Astrocyte (in vitro differentiated cells and primary cell): ENCODE data around the gene MRPL14. TPM values are rescaled to one million over a fixed set of nuclear protein-coding genes. Genes with fewer than 3 reads are reported as not detected.

Experiments used
- DNase-seq: peaks from one replicate; pipeline ENCODE4 v3.0.0-alpha.2; 2010; ENCODE audit warnings: low read depth
- FAIRE-seq: peaks from 2 replicates; lab custom pipeline; 2011; peaks lifted over from hg19 to GRCh38; lab: Jason Lieb, UNC
- H2AFZ ChIP-seq: 2 replicates; pipeline ENCODE4 v1.6.0; 2012; ENCODE audit warnings: low read depth, low read length, inconsistent platforms
- H3K27ac ChIP-seq: 2 replicates; pipeline ENCODE4 v1.5.1; 2011; ENCODE audit warnings: low read depth, low read length, inconsistent platforms
- H3K27me3 ChIP-seq: 2 replicates; pipeline ENCODE4 v1.6.0; 2011; ENCODE audit warnings: low read length, inconsistent platforms; ENCODE audit not compliant: insufficient read depth
- H3K36me3 ChIP-seq: 2 replicates; pipeline ENCODE4 v1.5.1; 2011; ENCODE audit warnings: low read length, inconsistent platforms; ENCODE audit not compliant: insufficient read depth
- H3K4me1 ChIP-seq: 2 replicates; pipeline ENCODE4 v1.5.1; 2011; ENCODE audit warnings: low read length, inconsistent platforms; ENCODE audit not compliant: insufficient read depth
- H3K4me2 ChIP-seq: 2 replicates; pipeline ENCODE4 v1.6.0; 2012; ENCODE audit warnings: low read length, inconsistent platforms
- H3K4me3 ChIP-seq: 2 replicates; pipeline ENCODE4 v1.5.1; 2011; ENCODE audit warnings: low read depth, mild to moderate bottlenecking, low read length, inconsistent platforms; ENCODE audit not compliant: insufficient read depth
- H3K79me2 ChIP-seq: 2 replicates; pipeline ENCODE4 v1.6.0; 2012; ENCODE audit warnings: mild to moderate bottlenecking, low read length, inconsistent platforms; ENCODE audit not compliant: insufficient read depth
- H3K9ac ChIP-seq: 2 replicates; pipeline ENCODE4 v1.6.0; 2012; ENCODE audit warnings: mild to moderate bottlenecking, low read length, inconsistent platforms
- H3K9me3 ChIP-seq: 2 replicates; pipeline ENCODE4 v1.5.1; 2012; ENCODE audit warnings: low read depth, mild to moderate bottlenecking, low read length, inconsistent platforms; ENCODE audit not compliant: insufficient read depth
- H4K20me1 ChIP-seq: 2 replicates; pipeline ENCODE4 v1.6.0; 2012; ENCODE audit warnings: low read length, inconsistent platforms; ENCODE audit not compliant: insufficient read depth
- H3K27ac Mint-ChIP-seq: one replicate; pipeline ENCODE4 v1.8.0; 2021; ENCODE audit warnings: mild to moderate bottlenecking, mixed read lengths; ENCODE audit not compliant: unreplicated experiment
- H3K27me3 Mint-ChIP-seq: one replicate; pipeline ENCODE4 v1.8.0; 2021; ENCODE audit warnings: low read depth, mixed read lengths; ENCODE audit not compliant: unreplicated experiment
- H3K36me3 Mint-ChIP-seq: one replicate; pipeline ENCODE4 v1.8.0; 2021; ENCODE audit warnings: low read depth, mixed read lengths; ENCODE audit not compliant: unreplicated experiment
- H3K4me1 Mint-ChIP-seq: one replicate; pipeline ENCODE4 v1.8.0; 2021; ENCODE audit warnings: low read depth, mixed read lengths; ENCODE audit not compliant: unreplicated experiment
- H3K4me3 Mint-ChIP-seq: one replicate; pipeline ENCODE4 v1.8.0; 2021; ENCODE audit warnings: mild to moderate bottlenecking, moderate library complexity, mixed read lengths; ENCODE audit not compliant: unreplicated experiment
- H3K9me3 Mint-ChIP-seq: one replicate; pipeline ENCODE4 v1.8.0; 2021; ENCODE audit warnings: mild to moderate bottlenecking, mixed read lengths; ENCODE audit not compliant: unreplicated experiment
- EZH2 ChIP-seq: IDR thresholded peaks from 2 replicates; pipeline ENCODE4 v1.6.1; 2012; ENCODE audit warnings: mild to moderate bottlenecking, low read length, inconsistent platforms; ENCODE audit not compliant: insufficient read depth
- total RNA-seq: library from RNA; stranded (reverse); gene quantifications from 2 replicates; pipeline ENCODE4 v1.2.1, GENCODE V29; 2021
- TF ChIP-seq, protein P1 (sequence below): IDR thresholded peaks from 2 replicates; pipeline ENCODE4 v1.5.1; 2011; ENCODE audit warnings: low read depth, mild to moderate bottlenecking, inconsistent platforms, low read length, moderate library complexity; ENCODE audit not compliant: insufficient read depth

MRPL14 gene
- total RNA-seq, 1 donor from 2014 or later, result 56.1 TPM

DNA sequence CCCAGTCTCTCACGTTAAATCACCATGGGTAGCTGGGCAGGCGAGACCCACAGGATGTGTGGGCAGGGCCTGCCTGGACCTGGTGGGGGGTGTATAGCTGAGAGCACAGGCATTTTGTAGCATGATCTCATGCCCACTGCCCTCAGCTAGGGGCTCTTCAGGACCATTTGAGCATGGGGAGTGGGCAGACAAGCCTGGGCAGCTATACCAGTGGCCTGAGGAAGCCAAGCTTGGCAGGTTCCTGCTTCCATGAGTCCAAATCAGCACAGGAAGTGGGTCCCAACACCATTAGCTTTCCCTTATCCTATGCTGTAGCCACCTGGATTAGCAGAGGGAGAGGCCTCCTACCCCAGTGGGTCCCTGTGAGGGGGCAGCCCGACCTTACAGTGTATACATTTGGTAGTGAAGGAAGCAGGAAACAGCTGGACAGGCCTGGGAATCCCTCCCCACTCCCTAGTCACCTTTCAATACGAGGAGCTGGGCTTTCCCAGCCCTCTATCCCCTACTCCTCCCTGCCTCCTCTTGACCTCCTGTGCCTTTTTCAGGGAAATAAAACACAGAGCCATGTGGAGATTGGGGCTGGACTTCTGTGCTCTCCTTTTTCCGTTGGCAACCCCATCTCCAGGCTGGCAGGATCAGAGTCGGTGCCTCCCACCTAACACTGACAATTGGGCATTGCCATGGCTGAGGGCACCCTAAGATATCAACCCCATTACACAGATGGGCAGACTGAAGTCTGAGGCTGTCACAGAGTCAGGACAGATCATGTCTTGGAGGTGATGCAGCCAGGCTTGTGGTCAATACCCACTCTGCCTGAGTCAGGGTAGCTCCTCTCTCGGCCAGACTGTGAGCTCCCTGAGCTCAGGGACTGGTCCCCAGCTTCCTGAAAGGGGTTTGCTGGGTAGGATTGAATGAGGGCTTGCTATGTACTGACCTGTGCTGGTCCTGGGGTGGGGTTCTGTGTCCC, 59.8 kb downstream of the MRPL14 start:
- peak overlapping the region; percentile 58 for H3K27ac Mint-ChIP-seq
- no peak for TF ChIP-seq EZH2
- TF ChIP-seq, protein P1, sequence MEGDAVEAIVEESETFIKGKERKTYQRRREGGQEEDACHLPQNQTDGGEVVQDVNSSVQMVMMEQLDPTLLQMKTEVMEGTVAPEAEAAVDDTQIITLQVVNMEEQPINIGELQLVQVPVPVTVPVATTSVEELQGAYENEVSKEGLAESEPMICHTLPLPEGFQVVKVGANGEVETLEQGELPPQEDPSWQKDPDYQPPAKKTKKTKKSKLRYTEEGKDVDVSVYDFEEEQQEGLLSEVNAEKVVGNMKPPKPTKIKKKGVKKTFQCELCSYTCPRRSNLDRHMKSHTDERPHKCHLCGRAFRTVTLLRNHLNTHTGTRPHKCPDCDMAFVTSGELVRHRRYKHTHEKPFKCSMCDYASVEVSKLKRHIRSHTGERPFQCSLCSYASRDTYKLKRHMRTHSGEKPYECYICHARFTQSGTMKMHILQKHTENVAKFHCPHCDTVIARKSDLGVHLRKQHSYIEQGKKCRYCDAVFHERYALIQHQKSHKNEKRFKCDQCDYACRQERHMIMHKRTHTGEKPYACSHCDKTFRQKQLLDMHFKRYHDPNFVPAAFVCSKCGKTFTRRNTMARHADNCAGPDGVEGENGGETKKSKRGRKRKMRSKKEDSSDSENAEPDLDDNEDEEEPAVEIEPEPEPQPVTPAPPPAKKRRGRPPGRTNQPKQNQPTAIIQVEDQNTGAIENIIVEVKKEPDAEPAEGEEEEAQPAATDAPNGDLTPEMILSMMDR, result no peak
- H2AFZ ChIP-seq, result peak overlapping the region; percentile 3
- H3K27me3 ChIP-seq, result no peaks in the 10 kb centered on the region
- peaks cover 46% of the 10 kb centered on the region for H3K4me1 ChIP-seq
- DNase-seq (no peak), FAIRE-seq (no peak)
- no peak overlapping the region for H3K4me3 ChIP-seq
- peaks cover 22% of the 10 kb centered on the region for H3K4me1 Mint-ChIP-seq
- no peak overlapping the region for H3K27ac ChIP-seq
- H3K4me2 ChIP-seq, result no peak overlapping the region
- H3K36me3 ChIP-seq, result no peaks in the 10 kb centered on the region
- no peaks in the 10 kb centered on the region for H4K20me1 ChIP-seq
- no peaks in the 10 kb centered on the region for H3K79me2 ChIP-seq
- H3K36me3 Mint-ChIP-seq, result no peaks in the 10 kb centered on the region
- H3K27me3 Mint-ChIP-seq, result peaks cover 2% of the 10 kb centered on the region
- peak overlapping the region; percentile 1 for H3K9ac ChIP-seq
- no peaks in the 10 kb centered on the region for H3K9me3 Mint-ChIP-seq
- no peaks in the 10 kb centered on the region for H3K9me3 ChIP-seq
- no peak overlapping the region for H3K4me3 Mint-ChIP-seq

DNA sequence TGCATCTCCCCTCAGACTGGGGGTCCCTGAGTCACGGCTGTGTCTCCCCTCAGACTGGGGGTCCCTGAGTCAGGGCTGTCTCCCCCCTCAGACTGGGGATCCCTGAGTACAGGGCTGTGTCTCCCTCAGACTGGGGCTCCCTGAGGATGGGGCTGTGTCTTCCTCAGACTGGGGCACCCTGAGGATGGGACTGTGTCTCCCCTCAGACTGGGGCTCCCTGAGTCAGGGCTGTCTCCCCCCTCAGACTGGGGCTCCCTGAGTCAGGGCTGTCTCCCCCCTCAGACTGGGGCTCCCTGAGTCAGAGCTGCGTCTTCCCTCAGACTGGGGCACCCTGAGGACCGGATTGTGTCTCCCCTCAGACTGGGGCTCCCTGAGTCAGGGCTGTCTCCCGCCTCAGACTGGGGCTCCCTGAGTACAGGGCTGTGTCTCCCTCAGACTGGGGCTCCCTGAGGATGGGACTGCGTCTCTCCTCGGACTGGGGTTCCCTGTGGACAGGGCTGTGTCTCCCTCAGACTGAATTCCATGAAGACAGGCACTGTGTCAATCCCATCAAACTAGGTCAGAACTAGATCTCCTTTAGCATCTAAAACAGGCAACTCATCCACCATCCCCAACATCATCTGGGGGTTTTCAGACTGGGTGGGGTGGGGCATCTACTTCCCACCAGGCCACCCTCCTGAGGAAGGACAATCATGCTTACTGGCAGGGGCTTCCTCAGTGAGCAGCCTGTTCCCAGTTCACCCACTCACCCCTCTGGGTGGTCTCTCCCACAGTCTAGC, 60.7 kb downstream of the MRPL14 start:
- no peak overlapping the region for H3K4me2 ChIP-seq
- Mint-ChIP-seq H3K27ac (peak overlapping the region; percentile 4), H3K27me3 (peaks cover 2% of the 10 kb centered on the region), H3K36me3 (no peaks in the 10 kb centered on the region), H3K4me1 (peaks cover 26% of the 10 kb centered on the region), H3K4me3 (no peak overlapping the region), H3K9me3 (no peaks in the 10 kb centered on the region)
- H3K79me2 ChIP-seq, result no peaks in the 10 kb centered on the region
- no peaks in the 10 kb centered on the region for H3K36me3 ChIP-seq
- H3K4me1 ChIP-seq, result peaks cover 46% of the 10 kb centered on the region
- DNase-seq, result no peak
- H2AFZ ChIP-seq, result peak overlapping the region; percentile 3
- H3K27me3 ChIP-seq, result no peaks in the 10 kb centered on the region
- H3K9me3 ChIP-seq, result no peaks in the 10 kb centered on the region
- H3K4me3 ChIP-seq, result no peak overlapping the region
- no peak overlapping the region for H3K27ac ChIP-seq
- FAIRE-seq, result no peak
- TF ChIP-seq EZH2, result no peak
- TF ChIP-seq, protein P1, result no peak
- no peaks in the 10 kb centered on the region for H4K20me1 ChIP-seq
- peak overlapping the region; percentile 1 for H3K9ac ChIP-seq
